HFF-Myc (cell line): ENCODE results near the gene LRRC18.

Source experiments
- DNase-seq: peaks from one replicate; pipeline ENCODE4 v3.0.0-alpha.2; 2011; ENCODE audit warnings: low read depth; ENCODE audit errors: extremely low read depth
- H3K4me3 ChIP-seq: replicated peaks from 2 replicates; pipeline ENCODE4 v1.5.1; 2011; ENCODE audit warnings: low read depth, mild to moderate bottlenecking, control low read depth, low read length
- TF ChIP-seq, protein P1 (sequence below): IDR thresholded peaks from 2 replicates; pipeline ENCODE4 v1.5.1; 2012; ENCODE audit warnings: mild to moderate bottlenecking, low read depth, low read length, control low read depth; ENCODE audit errors: missing control alignments

The LRRC18 gene

DNA sequence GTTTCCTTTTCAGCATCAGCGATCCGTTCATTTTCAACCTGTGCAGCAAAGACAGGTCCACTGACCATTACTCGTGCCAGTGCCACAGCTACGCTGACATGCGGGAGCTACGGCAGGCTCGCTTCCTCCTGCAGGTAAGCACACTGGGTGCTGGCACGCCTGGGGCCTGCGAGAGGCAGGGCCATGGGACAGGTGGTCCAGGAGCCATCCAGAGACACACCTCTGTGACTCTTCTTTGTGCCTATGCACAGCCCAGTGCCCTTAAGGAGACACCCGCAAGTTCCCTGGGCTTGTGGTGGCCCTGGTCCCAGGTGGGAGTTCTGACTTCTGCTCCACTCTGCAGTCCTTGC, 42.2 kb downstream of the LRRC18 start:
- no peak for DNase-seq
- TF ChIP-seq, protein P1, sequence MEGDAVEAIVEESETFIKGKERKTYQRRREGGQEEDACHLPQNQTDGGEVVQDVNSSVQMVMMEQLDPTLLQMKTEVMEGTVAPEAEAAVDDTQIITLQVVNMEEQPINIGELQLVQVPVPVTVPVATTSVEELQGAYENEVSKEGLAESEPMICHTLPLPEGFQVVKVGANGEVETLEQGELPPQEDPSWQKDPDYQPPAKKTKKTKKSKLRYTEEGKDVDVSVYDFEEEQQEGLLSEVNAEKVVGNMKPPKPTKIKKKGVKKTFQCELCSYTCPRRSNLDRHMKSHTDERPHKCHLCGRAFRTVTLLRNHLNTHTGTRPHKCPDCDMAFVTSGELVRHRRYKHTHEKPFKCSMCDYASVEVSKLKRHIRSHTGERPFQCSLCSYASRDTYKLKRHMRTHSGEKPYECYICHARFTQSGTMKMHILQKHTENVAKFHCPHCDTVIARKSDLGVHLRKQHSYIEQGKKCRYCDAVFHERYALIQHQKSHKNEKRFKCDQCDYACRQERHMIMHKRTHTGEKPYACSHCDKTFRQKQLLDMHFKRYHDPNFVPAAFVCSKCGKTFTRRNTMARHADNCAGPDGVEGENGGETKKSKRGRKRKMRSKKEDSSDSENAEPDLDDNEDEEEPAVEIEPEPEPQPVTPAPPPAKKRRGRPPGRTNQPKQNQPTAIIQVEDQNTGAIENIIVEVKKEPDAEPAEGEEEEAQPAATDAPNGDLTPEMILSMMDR, result no peak
- no peak overlapping the region for H3K4me3 ChIP-seq

DNA sequence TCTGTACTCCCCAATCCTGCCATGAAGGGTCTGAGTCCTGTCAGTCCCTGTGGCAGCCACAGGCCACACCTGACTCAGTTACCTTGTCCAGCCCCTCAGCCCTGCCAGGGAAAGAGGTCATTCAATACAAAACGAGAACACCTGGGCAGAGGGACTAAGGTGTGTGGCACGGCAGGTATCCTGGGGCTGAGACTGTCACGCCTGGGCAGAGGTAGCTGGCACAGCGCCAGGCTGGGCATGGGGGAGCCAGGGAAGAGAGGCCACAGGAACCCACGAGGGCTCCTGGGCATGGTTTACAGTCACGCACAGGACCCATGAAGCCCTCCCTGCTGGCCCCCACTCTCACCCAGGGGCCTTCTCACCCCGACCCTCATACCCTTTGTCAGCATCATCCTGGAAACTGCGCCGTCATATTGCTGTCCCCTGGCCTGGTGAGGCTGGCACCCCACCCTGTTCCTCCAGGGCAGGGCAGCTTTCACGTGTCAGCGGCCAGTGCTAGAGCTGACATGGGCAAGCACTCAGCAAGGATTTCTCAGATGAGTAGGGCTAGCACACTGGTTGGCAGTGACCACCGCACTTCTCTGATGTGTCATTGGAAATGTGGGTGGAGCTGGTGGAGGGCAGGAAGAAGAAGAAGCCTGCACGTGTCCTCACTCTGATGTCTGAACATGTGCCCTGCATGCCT, 42.7 kb downstream of the LRRC18 start:
- DNase-seq, result no peak
- H3K4me3 ChIP-seq, result no peak overlapping the region
- TF ChIP-seq, protein P1, result no peak

DNA sequence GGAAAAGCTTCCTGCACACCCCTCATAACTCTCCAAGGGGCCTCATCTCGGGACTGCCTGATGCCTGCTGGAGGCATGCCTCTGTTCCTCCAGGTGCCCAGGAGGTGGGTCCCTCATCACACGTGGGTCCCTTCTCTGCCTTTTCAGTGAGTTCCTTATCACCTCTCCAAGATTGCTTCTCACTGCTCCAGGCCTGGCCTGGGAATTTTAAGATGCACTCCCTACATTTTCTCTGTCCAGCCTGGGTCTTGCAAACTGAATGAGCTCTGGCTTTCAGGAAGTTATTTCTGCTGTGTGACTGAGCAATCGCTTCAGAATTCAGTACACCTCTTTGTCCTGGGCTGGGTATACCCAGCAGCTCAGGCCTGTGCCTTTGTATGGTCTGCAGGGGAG, 43.8 kb downstream of the LRRC18 start:
- DNase-seq, result no peak
- no peak overlapping the region for H3K4me3 ChIP-seq
- TF ChIP-seq, protein P1, result no peak

DNA sequence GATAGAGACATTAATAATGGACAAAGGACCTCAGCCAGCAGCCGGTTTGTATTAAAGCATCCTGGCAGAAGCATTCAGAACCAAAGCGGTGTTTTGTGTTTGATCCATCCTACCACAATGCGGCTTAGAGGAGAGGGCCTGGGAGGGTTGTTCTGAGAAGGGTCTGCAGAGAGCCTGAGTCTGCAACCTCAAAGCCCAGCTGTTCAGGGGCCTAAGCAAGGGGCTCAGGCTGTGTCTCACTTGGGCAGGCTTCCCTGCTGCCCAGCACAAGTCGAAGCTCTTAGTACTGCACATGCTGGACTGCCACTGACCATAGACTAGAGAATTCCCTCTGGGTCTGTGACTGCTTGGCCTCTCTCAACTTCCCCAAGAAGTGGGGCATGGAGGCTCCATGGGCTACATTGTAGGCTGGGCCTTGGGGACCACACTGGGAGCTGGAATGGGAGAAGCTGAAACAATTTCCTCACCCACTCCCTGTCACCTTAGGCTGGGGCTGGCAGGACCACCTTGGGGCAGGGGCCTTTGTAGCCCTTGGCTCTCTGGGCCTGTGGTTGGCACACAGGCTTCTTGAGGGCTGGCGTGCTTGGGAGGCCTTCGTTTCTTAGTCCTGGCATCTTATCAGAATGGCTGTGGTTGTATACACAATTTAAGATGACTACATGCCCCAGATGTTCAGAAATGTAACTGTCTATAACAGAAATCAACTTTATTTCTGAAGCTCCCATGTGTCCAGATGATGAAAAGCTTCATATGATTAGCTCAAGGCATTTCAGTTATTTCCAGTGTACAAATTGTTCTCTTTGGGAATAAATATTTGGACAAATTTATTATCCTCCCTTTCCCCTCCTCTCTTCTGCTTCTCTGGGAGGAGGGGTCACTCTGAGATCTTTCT, 44.5 kb downstream of the LRRC18 start:
- TF ChIP-seq, protein P1, result no peak
- H3K4me3 ChIP-seq, result no peak overlapping the region
- no peak for DNase-seq

DNA sequence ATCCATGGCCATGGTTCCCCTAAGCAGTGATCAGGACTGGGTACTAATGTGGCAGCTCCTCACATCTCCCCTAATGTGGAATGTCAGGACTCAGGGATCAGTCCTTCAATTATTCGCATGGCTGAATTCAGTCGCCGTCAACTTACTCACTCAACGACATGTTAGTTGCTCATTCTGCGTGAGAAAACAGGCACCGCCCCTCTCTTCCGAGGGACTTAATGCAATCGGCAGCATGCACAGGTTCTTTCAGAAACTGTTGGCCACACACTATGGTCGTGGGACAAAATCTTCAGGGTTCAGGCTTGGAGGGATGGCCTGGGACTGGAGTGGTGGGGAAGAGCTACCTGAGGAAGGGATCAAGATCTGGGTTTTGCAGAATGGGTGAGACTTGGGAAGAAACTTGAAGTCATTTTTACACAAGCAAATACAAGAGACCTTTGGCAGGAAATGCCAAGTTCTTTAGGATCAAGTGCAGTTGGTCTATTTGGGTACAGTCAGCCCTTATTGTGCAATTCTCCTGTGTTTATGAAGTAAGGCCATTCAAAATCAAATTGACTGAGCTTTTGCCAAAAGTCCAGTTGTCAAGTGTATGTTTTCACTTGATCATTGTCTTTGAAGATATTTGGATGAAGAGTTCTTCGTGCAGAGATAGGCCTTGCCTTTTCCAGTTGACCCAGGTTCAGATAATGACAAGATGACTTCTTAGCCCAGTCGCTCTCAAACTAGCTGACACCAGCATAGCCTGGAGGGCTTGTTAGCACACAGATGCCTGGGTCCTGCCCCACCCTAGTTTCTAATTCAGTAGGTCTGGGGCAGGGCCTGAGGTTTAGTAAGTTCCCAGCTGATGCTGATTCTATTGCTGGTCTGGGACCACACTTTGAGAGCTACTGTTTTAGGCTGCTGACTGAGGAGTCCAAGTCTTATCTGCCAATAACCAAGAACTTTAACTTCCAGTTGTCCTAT, 48.5 kb downstream of the LRRC18 start:
- TF ChIP-seq, protein P1, result no peak
- H3K4me3 ChIP-seq, result no peak overlapping the region
- no peak for DNase-seq

DNA sequence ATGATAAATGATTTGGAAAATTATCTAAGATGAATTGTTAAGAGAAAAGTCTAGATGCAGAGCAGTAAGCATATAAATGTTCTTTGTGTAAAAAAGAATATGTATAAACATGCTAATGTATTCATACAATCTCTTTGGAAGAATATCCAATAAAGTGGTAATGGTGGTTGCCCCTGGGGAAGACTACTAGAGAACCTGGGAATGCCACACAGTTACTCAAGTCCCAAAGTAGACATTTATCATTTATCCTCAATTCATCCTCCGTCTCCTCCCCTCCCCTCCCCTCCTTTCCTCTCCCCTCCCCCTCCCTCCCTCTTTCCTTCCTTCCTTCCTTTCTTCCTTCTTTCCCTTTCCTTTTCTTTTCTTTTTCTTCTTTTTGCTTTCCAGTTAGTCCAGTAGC, 51.7 kb downstream of the LRRC18 start:
- TF ChIP-seq, protein P1, result no peak
- no peak overlapping the region for H3K4me3 ChIP-seq
- no peak for DNase-seq
